ENCODE data around the gene MCM9. TPM values are rescaled to one million over a fixed set of nuclear protein-coding genes. Genes with fewer than 3 reads are reported as not detected.
A peak's percentile ranks its signal among the peaks of the same experiment; 100 is the strongest.

Gene MCM9
- total RNA-seq, 1 donor from 2014 or later: 18.0 TPM

- Mint-ChIP-seq H3K4me3 (ENCODE audit: unreplicated experiment) (peak overlapping the region; percentile 94), H3K4me1 (ENCODE audit: low read depth, unreplicated experiment) (peaks cover 12% of the 10 kb centered on the region), H3K27me3 (ENCODE audit: unreplicated experiment) (no peaks in the 10 kb centered on the region), H3K36me3 (ENCODE audit: unreplicated experiment) (no peaks in the 10 kb centered on the region), H3K9me3 (ENCODE audit: unreplicated experiment) (peaks cover 2% of the 10 kb centered on the region), H3K27ac (ENCODE audit: unreplicated experiment) (peak overlapping the region; percentile 91)
- no peak for DNase-seq
- TF ChIP-seq CTCF (IDR thresholded peaks at IDR 0.05; ENCODE audit: partially characterized antibody, unreplicated experiment): no peak
These were observed 341 bp upstream of the MCM9 start for GRCh38 chr6:118935331-118935668.

DNA sequence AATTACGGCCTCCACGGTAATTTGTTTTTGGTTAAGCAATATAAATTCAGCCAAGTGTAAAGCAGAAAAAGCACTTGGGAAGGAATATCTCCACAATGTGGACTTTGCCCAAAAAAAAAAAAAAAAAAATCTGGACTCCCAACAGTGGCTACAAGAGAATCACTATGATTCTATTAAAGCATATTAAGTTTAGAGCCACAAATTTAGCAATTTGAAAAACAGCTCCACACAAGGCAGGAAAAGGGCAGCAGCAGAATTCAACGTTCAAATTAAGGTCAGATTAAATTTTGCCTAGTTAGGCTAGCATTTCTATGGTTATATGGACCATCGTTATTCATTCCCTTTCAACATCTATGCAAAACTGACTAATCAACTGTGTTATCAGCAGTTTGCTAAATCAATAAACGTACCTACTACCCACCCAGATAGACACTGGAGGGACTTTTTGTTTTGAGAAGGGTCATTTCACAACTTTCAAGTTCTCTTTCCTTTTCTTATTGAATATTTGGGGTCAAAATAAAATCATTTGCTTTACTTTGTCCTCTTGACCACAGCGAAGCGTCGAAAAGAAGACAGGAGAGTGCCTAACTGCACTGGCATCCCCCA is 1.0 kb downstream of the MCM9 start:
- Mint-ChIP-seq H3K9me3 (ENCODE audit: unreplicated experiment) (peaks cover 2% of the 10 kb centered on the region), H3K27ac (ENCODE audit: unreplicated experiment) (peak overlapping the region; percentile 68), H3K27me3 (ENCODE audit: unreplicated experiment) (no peaks in the 10 kb centered on the region), H3K4me1 (ENCODE audit: low read depth, unreplicated experiment) (peaks cover 12% of the 10 kb centered on the region), H3K36me3 (ENCODE audit: unreplicated experiment) (no peaks in the 10 kb centered on the region), H3K4me3 (ENCODE audit: unreplicated experiment) (peak overlapping the region; percentile 94)
- no peak for DNase-seq
- no peak for TF ChIP-seq CTCF (IDR thresholded peaks at IDR 0.05; ENCODE audit: partially characterized antibody, unreplicated experiment)

DNA sequence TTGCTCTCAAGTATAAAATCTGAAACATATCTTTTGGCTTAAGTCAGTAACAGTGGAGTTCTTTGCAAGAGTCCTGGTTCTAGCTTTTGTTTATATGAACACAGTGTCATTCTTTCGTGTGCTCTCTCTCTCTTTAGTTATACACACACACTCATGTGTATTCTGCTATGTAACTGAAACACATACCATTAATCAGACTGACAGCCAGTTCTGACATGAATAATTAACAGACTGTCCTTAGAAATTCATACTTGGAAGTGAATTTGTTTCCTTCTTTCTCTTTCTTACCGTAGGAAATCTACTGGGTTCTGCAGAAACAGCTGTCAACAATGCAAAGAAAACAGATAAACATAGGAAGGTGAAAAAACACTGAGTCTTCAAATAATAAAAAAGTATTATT is 2.5 kb downstream of the MCM9 start:
- H3K4me1 Mint-ChIP-seq (ENCODE audit: low read depth, unreplicated experiment): peaks cover 12% of the 10 kb centered on the region
- peaks cover 2% of the 10 kb centered on the region for H3K27me3 Mint-ChIP-seq (ENCODE audit: unreplicated experiment)
- H3K4me3 Mint-ChIP-seq (ENCODE audit: unreplicated experiment): no peak overlapping the region
- TF ChIP-seq CTCF (IDR thresholded peaks at IDR 0.05; ENCODE audit: partially characterized antibody, unreplicated experiment): no peak
- no peak for DNase-seq
- H3K36me3 Mint-ChIP-seq (ENCODE audit: unreplicated experiment): no peaks in the 10 kb centered on the region
- peaks cover 2% of the 10 kb centered on the region for H3K9me3 Mint-ChIP-seq (ENCODE audit: unreplicated experiment)
- H3K27ac Mint-ChIP-seq (ENCODE audit: unreplicated experiment): no peak overlapping the region

DNA sequence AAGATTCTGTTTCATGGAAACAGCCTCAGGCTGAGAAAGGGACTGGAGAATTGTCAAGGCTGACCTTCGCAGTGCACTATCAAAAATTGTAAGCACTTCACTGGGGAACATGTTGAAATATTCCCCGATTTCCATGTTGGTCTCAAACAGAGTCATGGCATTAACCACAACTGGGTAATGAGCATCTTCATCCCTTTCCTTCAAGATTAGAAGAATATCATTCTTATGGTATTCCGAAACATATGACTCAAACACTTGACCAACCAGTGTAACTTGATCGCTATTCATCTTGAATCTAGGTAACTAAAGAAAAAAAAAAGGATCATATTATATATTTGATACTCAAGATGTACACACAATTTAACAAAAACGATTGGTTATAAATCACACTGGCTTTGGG is 3.5 kb downstream of the MCM9 start:
- Mint-ChIP-seq H3K27me3 (ENCODE audit: unreplicated experiment) (peaks cover 2% of the 10 kb centered on the region), H3K4me1 (ENCODE audit: low read depth, unreplicated experiment) (peaks cover 8% of the 10 kb centered on the region), H3K27ac (ENCODE audit: unreplicated experiment) (no peak overlapping the region), H3K36me3 (ENCODE audit: unreplicated experiment) (no peaks in the 10 kb centered on the region), H3K4me3 (ENCODE audit: unreplicated experiment) (no peak overlapping the region), H3K9me3 (ENCODE audit: unreplicated experiment) (peaks cover 2% of the 10 kb centered on the region)
- DNase-seq: no peak
- TF ChIP-seq CTCF (IDR thresholded peaks at IDR 0.05; ENCODE audit: partially characterized antibody, unreplicated experiment): no peak

DNA sequence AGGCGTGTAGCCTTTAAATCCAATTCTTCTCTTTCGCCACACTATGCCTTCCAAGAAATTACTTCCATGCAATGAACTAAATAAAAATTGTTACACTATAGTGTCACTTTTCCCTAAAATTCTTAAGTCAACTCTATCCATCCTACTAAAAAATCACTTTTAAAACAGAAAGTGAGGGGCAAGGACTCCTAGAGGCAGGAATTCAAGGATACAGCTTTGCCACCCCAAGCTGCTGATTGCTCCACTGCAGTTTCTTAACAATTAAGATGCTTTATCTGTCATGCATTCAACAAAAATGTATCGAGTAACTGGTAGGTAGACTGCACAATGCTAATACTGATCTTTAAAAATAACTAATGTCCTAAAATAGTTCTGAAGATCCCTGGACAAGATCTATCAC is 4.3 kb downstream of the MCM9 start:
- TF ChIP-seq CTCF (IDR thresholded peaks at IDR 0.05; ENCODE audit: partially characterized antibody, unreplicated experiment): no peak
- H3K4me3 Mint-ChIP-seq (ENCODE audit: unreplicated experiment): no peak overlapping the region
- H3K27me3 Mint-ChIP-seq (ENCODE audit: unreplicated experiment): peaks cover 2% of the 10 kb centered on the region
- peaks cover 5% of the 10 kb centered on the region for H3K4me1 Mint-ChIP-seq (ENCODE audit: low read depth, unreplicated experiment)
- H3K36me3 Mint-ChIP-seq (ENCODE audit: unreplicated experiment): no peaks in the 10 kb centered on the region
- peaks cover 2% of the 10 kb centered on the region for H3K9me3 Mint-ChIP-seq (ENCODE audit: unreplicated experiment)
- no peak for DNase-seq
- H3K27ac Mint-ChIP-seq (ENCODE audit: unreplicated experiment): no peak overlapping the region
